HG02870 (cell line): ENCODE data around the gene TAS1R1.
A peak's percentile ranks its signal among the peaks of the same experiment; 100 is the strongest.

Source experiments
- ATAC-seq: cut with Tn5 transposase; IDR thresholded peaks from one replicate; pipeline ENCODE4 v1.9.1; 2021; ENCODE audit warnings: mild to moderate bottlenecking, moderate library complexity; ENCODE audit not compliant: unreplicated experiment

Gene TAS1R1

GRCh38 chr1:6570100-6570499, 15.0 kb downstream of the TAS1R1 start:
- no peak for ATAC-seq

- no peak for ATAC-seq
Measured at GRCh38 chr1:6570987-6571386, 15.9 kb downstream of the TAS1R1 start.

- no peak for ATAC-seq
Measured at GRCh38 chr1:6572653-6573383, 17.7 kb downstream of the TAS1R1 start.

DNA sequence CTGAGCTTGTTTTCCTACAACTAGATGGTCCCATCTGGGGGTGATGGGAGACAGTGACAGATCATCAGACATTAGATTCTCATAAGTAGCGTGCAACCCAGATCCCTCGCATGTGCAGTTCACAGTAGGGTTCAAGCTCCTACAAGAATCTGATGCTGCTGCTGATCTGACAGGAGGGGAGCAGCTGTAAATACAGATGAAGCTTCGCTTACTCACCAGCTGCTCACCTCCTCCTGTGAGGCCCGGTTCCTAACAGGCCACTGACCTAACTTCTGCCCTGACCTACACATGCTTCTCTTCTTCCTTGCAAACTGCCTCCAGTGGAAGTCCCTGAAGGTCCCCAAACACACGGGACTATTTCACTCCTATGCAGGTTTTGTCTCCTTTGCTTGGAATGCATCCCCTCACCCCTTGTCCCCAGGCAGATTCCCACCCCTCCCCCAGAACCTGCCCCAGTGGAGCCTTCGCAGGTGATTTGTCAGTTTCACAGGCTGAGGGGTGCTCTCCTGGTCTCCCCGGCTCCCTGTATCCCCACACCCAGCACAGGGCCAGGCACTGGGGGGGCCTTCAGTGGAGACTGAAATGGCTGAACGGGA, 19.0 kb downstream of the TAS1R1 start:
- no peak for ATAC-seq

- no peak for ATAC-seq
Measured at GRCh38 chr1:6574818-6575217, 19.7 kb downstream of the TAS1R1 start.

DNA sequence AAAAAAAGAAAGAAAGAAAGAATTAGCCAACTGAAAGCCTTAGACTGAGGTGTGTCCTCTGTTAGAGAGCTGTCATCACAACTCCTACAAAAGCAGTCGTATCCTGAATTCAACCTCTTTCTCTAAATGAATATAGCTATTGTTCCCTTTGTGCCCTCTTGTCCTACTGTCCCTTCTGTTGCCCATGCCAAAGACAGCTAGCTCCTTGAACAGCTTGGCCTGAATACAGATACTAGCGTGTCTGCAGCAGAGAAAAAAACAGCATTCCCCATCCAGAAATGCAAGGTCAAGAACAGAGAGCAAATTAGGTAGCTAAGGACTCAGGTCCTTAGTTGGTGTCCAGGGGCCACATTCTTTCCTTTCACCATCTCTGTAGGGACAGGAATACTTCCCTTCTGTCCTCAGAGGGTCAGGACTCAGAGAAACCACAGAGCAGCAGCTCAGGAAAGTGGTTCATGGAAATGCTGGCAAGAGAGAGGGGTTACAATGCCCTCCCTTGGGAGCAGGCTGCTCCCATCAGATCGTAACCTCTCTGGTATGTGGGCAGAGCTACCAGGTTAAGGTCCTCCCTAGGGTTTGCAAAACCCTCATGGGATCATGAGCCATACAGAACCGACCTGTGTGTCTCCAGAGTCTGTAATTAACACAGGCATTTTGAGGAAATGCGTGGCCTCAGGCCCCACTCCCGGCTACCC, 22.9 kb downstream of the TAS1R1 start:
- no peak for ATAC-seq

GRCh38 chr1:6578624-6579373, 23.7 kb downstream of the TAS1R1 start:
- no peak for ATAC-seq

DNA sequence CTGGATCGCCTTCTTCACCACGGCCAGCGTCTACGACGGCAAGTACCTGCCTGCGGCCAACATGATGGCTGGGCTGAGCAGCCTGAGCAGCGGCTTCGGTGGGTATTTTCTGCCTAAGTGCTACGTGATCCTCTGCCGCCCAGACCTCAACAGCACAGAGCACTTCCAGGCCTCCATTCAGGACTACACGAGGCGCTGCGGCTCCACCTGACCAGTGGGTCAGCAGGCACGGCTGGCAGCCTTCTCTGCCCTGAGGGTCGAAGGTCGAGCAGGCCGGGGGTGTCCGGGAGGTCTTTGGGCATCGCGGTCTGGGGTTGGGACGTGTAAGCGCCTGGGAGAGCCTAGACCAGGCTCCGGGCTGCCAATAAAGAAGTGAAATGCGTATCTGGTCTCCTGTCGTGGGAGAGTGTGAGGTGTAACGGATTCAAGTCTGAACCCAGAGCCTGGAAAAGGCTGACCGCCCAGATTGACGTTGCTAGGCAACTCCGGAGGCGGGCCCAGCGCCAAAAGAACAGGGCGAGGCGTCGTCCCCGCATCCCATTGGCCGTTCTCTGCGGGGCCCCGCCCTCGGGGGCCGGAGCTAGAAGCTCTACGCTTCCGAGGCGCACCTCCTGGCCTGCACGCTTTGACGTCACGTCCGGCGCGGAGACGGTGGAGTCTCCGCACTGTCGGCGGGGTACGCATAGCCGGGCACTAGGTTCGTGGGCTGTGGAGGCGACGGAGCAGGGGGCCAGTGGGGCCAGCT, 24.4 kb downstream of the TAS1R1 start, which contains the start of gene ZBTB48:
ZBTB48 (plus strand) TSS at position 621 of the 745 bp plus-strand sequence. CDS start 616 bp downstream, outside the sequence.
- ATAC-seq, result peak; percentile 93

GRCh38 chr1:6580119-6580592, 25.0 kb downstream of the TAS1R1 start:
- peak; percentile 19 for ATAC-seq

DNA sequence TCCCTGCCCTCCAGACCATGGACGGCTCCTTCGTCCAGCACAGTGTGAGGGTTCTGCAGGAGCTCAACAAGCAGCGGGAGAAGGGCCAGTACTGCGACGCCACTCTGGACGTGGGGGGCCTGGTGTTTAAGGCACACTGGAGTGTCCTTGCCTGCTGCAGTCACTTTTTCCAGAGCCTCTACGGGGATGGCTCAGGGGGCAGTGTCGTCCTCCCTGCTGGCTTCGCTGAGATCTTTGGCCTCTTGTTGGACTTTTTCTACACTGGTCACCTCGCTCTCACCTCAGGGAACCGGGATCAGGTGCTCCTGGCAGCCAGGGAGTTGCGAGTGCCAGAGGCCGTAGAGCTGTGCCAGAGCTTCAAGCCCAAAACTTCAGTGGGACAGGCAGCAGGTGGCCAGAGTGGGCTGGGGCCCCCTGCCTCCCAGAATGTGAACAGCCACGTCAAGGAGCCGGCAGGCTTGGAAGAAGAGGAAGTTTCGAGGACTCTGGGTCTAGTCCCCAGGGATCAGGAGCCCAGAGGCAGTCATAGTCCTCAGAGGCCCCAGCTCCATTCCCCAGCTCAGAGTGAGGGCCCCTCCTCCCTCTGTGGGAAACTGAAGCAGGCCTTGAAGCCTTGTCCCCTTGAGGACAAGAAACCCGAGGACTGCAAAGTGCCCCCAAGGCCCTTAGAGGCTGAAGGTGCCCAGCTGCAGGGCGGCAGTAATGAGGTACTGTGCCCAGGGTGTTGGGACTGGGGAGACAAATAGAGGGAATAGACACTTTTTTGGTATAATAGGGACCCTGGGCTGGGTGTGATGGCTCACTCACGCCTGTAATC, 25.7 kb downstream of the TAS1R1 start:
- ATAC-seq, result no peak

DNA sequence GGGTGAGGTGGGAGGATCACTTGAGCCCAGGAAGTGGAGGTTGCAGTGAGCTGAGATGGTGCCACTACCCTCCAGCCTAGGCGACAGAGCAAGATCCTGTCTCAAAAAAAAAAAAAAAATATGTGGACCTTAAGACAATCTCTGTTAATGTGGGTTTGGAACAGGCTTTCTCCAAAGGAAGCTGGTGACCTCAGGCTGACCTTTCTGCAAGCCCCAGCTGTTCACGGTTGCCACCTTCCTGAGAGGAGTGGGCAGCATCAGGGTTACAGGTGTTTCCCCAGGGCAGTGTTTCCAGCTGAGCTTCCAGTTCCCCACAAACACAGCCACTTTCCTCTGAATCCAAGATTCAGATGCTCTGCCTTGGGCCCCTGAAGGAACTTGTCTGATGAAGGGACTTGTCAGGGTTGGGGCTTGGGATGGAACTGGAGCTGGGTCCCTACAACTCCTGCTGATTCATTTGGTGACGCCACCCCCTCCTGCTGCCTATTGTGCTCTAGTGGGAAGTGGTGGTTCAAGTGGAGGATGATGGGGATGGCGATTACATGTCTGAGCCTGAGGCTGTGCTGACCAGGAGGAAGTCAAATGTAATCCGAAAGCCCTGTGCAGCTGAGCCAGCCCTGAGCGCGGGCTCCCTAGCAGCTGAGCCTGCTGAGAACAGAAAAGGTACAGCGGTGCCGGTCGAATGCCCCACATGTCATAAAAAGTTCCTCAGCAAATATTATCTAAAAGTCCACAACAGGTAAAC, 26.6 kb downstream of the TAS1R1 start:
- ATAC-seq, result no peak

DNA sequence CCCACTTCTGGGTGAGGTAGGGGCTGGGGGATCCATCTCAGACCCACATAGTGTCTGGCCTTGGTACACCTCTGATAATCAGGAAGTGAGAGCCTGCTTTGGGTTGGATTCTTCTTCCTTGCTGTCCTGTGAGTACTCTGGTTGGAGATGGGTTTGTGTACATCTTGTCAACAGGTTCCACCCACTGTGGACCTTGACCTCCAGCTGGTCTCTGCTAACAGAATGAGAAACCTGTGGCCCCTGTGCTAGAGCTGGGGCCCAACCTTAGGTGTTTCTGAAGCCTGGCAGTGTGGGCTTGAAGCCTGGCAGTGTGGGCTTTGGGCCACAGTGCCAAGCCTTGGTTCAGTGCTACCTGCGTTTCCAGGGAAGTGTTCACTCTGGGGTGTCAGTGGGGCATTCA, 27.3 kb downstream of the TAS1R1 start:
- ATAC-seq, result no peak

GRCh38 chr1:6584126-6585080, 29.3 kb downstream of the TAS1R1 start:
- ATAC-seq, result no peak

DNA sequence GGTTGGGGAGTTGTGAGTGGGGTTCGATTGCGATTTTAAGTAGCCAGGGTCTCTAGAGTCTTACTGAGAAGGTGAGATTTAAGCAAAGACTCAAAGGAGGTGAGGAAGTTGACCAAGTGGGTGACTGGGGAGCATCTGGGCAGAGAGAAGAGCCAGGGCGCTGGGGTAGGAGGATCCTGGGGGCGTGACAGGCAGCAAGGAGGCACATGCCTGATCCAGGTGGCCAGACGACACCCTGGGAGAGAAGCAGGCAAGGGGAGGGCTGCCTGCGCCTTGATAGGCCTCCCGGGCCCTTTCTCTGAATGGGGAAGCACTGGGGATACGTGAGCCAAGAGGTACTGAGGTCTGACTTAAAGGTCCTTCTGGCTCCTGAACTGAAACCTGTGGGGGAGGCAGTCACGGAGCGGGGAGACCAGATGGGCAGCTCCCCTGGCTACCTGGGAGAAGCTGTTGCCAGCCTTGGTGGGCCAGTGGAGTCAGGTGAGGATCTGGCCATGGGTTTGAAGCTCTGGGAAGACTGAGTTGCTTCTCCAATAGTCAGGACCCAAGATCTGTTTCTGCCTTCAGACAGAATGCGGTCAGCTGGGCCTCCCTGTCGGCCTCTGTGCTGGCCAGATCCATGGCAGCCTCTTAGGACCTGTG, 30.1 kb downstream of the TAS1R1 start:
- ATAC-seq, result no peak

GRCh38 chr1:6585841-6586240, 30.7 kb downstream of the TAS1R1 start:
- ATAC-seq, result no peak

DNA sequence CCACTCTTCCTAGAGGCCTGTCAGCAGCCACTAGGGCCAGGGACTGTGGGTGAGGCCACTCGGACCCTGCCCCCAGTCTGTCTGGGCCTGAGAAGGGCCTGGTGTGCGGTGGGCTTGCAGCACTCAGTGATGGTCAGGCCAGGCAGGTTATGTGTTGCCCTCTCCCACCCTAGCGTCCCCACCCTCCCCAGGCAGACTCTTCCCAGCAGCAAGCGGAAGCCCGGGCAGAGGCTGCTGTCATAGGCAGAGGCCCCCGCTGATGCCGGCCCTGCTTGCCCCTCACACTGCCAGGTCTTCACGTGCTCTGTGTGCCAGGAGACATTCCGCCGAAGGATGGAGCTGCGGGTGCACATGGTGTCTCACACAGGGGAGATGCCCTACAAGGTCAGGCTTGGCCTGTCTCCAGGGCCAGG, 31.3 kb downstream of the TAS1R1 start:
- ATAC-seq, result no peak

GRCh38 chr1:6587261-6588005, 32.3 kb downstream of the TAS1R1 start:
- ATAC-seq, result no peak
